ENCODE data around the gene SYNDIG1.

Gene SYNDIG1

GRCh38 chr20:24530131-24530680, 60.8 kb downstream of the SYNDIG1 start:
- no peak for TF ChIP-seq CTCF (IDR thresholded peaks at IDR 0.05; ENCODE audit: control insufficient read depth, extremely low read depth, insufficient read depth)
- H3K4me3 ChIP-seq (ENCODE audit: low read depth, low read length), result no peak overlapping the region
- DNase-seq (ENCODE audit: low read depth), result no peak

GRCh38 chr20:24531202-24531601, 61.8 kb downstream of the SYNDIG1 start:
- DNase-seq (ENCODE audit: low read depth), result no peak
- H3K4me3 ChIP-seq (ENCODE audit: low read depth, low read length), result no peak overlapping the region
- TF ChIP-seq CTCF (IDR thresholded peaks at IDR 0.05; ENCODE audit: control insufficient read depth, extremely low read depth, insufficient read depth), result no peak

GRCh38 chr20:24531631-24532419, 62.4 kb downstream of the SYNDIG1 start:
- TF ChIP-seq CTCF (IDR thresholded peaks at IDR 0.05; ENCODE audit: control insufficient read depth, extremely low read depth, insufficient read depth), result no peak

GRCh38 chr20:24533449-24533848, 64.0 kb downstream of the SYNDIG1 start:
- no peak for TF ChIP-seq CTCF (IDR thresholded peaks at IDR 0.05; ENCODE audit: control insufficient read depth, extremely low read depth, insufficient read depth)
- H3K4me3 ChIP-seq (ENCODE audit: low read depth, low read length), result no peak overlapping the region
- DNase-seq (ENCODE audit: low read depth), result no peak

More at GRCh38 chr20:24531631-24532419, 62.4 kb downstream of the SYNDIG1 start:
- no peak overlapping the region for H3K4me3 ChIP-seq (ENCODE audit: low read depth, low read length)
- DNase-seq (ENCODE audit: low read depth), result no peak

- no peak overlapping the region for H3K4me3 ChIP-seq (ENCODE audit: low read depth, low read length)
- no peak for TF ChIP-seq CTCF (IDR thresholded peaks at IDR 0.05; ENCODE audit: control insufficient read depth, extremely low read depth, insufficient read depth)
- no peak for DNase-seq (ENCODE audit: low read depth)
Observed at GRCh38 chr20:24534282-24534681, 64.9 kb downstream of the SYNDIG1 start.

- no peak for DNase-seq (ENCODE audit: low read depth)
- no peak for TF ChIP-seq CTCF (IDR thresholded peaks at IDR 0.05; ENCODE audit: control insufficient read depth, extremely low read depth, insufficient read depth)
- no peak overlapping the region for H3K4me3 ChIP-seq (ENCODE audit: low read depth, low read length)
Observed at GRCh38 chr20:24535941-24536730, 66.7 kb downstream of the SYNDIG1 start.
